Measurements from ENCODE around the gene TPRG1L.

TPRG1L gene

GRCh38 chr1:3594706-3595377, 30.0 kb upstream of the TPRG1L start:
- no peak for DNase-seq

GRCh38 chr1:3595949-3596348, 28.9 kb upstream of the TPRG1L start:
- no peak for DNase-seq

- no peak for DNase-seq
Measured at GRCh38 chr1:3596663-3597598, 27.9 kb upstream of the TPRG1L start.

- DNase-seq, result peak in 1 of 2 donors; percentile 45
Measured at GRCh38 chr1:3597599-3597964, 27.2 kb upstream of the TPRG1L start.

- DNase-seq, result no peak
Measured at GRCh38 chr1:3598051-3598491, 26.7 kb upstream of the TPRG1L start.

GRCh38 chr1:3598522-3599285, 26.1 kb upstream of the TPRG1L start:
- no peak for DNase-seq

- DNase-seq, result no peak
Measured at GRCh38 chr1:3599286-3599811, 25.5 kb upstream of the TPRG1L start.

GRCh38 chr1:3599816-3600215, 25.0 kb upstream of the TPRG1L start:
- DNase-seq, result no peak

- DNase-seq, result no peak
Measured at GRCh38 chr1:3600354-3600753, 24.5 kb upstream of the TPRG1L start.

GRCh38 chr1:3601743-3602142, 23.1 kb upstream of the TPRG1L start:
- DNase-seq, result no peak

- no peak for DNase-seq
Measured at GRCh38 chr1:3602375-3602774, 22.4 kb upstream of the TPRG1L start.

GRCh38 chr1:3603156-3603555, 21.7 kb upstream of the TPRG1L start:
- DNase-seq, result no peak

- no peak for DNase-seq
Measured at GRCh38 chr1:3603571-3604467, 21.0 kb upstream of the TPRG1L start.

GRCh38 chr1:3604468-3604974, 20.3 kb upstream of the TPRG1L start:
- no peak for DNase-seq

- DNase-seq, result no peak
Measured at GRCh38 chr1:3604997-3605823, 19.6 kb upstream of the TPRG1L start.

GRCh38 chr1:3606779-3607702, 17.8 kb upstream of the TPRG1L start:
- DNase-seq, result no peak

GRCh38 chr1:3607703-3608065, 17.1 kb upstream of the TPRG1L start:
- no peak for DNase-seq

- DNase-seq, result no peak
Measured at GRCh38 chr1:3608154-3608553, 16.7 kb upstream of the TPRG1L start.

- no peak for DNase-seq
Measured at GRCh38 chr1:3609016-3609768, 15.6 kb upstream of the TPRG1L start.
